SH-SY5Y (cell line): ENCODE data around the gene TP53I11.

Experiments
- GATA2 ChIP-seq: IDR thresholded peaks from 2 replicates; pipeline ENCODE4 v1.6.1; 2011; ENCODE audit warnings: mild to moderate bottlenecking, low read depth, low read length
- GATA3 ChIP-seq: IDR thresholded peaks from 2 replicates; pipeline ENCODE4 v1.6.1; 2011; ENCODE audit warnings: low read depth, mild to moderate bottlenecking, low read length, moderate library complexity

DNA sequence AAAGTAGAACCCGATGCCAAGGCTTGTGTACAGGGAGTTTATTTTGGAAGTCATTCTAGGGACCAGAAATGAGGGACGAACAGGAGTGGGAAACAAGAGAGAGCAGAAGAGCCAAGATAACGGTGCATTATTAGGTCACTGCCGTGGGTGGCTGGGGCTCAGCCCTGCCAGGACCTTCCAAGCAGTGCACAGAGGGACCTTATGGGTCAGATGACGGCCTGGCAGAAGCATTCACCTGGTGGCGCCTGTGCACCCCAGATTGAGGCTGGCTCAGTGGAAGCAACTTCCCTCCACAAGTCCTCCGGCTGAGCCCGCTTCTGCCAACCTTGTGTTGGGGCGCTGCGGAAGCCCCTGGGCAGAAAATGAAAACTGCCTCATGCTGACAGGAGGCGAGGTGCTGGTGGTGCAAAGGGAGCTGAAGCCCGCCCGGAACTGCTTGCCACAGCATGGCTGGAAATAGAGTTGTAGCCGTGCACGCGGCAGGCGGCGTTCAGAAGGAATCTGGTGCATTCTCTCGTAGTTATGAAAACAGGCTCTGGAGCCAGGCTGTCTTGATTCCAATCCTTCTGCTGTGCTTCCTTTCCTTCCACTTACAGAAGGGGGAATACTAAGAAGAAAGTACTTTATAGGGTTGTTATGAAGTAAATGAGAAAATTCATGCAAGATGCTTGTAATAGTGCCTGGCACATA lies 22.2 kb upstream of the TP53I11 start:
- TF ChIP-seq GATA2 (no peak), GATA3 (no peak)
